ENCODE measurements around the gene MYO9B. TPM values are rescaled to one million over a fixed set of nuclear protein-coding genes. Genes with fewer than 3 reads are reported as not detected.

The MYO9B gene
- total RNA-seq, 3 donors from 2014 or later, result 82.6 to 104 (median 91.4) TPM

- H3K4me1 Mint-ChIP-seq (ENCODE audit: low read depth), result peaks cover 13% of the 10 kb centered on the region
- ATAC-seq (no peak), DNase-seq (no peak)
- H3K9me3 Mint-ChIP-seq, result no peaks in the 10 kb centered on the region
- no peaks in the 10 kb centered on the region for H3K27me3 Mint-ChIP-seq (ENCODE audit: low read depth)
- H3K4me3 Mint-ChIP-seq, result peak overlapping the region; percentile 87
- peaks cover 13% of the 10 kb centered on the region for H3K36me3 Mint-ChIP-seq (ENCODE audit: insufficient read depth)
These were observed 140.6 kb downstream of the MYO9B start for GRCh38 chr19:17216058-17216670.

DNA sequence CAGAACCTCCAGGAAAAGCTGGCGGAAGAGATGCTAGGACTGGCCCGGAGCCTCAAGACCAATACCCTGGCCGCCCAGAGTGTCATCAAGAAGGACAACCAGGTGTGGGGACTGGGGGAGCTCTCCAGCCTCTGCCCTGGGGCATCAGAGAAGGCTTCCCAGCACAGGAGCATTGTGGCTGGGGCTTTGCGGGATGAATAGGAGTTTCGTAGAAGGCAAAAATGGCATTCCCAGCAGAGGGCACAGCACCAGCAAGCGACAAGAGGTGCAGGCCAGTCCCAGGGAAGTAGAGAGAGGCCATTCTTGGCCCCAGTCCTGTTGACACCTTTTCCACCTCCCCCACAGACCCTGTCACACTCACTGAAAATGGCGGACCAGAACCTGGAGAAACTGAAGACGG, 143.7 kb downstream of the MYO9B start:
- peaks cover 11% of the 10 kb centered on the region for H3K36me3 Mint-ChIP-seq (ENCODE audit: insufficient read depth)
- H3K9me3 Mint-ChIP-seq, result no peaks in the 10 kb centered on the region
- peaks cover 13% of the 10 kb centered on the region for H3K4me1 Mint-ChIP-seq (ENCODE audit: low read depth)
- H3K27me3 Mint-ChIP-seq (ENCODE audit: low read depth), result no peaks in the 10 kb centered on the region
- ATAC-seq, result no peak
- no peak for DNase-seq
- H3K4me3 Mint-ChIP-seq, result no peak overlapping the region

DNA sequence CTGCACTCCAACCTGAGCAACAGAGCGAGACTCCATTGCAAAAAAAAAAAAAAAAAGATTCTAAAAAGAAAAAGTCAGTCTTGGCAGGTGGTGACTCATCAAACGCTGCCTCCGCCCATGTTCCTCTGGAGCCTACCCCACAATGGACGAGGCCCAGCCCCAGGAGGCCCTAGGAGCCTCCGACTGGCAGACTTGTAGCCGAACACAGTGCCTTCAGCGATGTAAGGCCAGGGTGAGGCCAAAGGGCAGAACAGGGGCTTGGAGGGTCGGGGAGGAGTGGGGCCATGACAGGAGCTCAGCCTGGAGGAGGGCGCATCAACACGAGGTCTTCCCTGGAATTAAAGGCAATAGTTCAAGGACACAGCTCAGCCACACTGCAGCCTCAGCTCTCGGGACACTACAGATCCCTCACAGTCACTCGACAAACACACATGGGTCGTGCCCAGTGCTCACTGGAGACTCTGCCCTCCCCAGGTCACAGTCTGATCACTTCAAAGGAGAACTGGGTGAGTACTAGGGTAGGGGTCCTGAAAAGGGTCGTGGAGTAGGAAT, 144.7 kb downstream of the MYO9B start:
- Mint-ChIP-seq H3K4me3 (no peak overlapping the region), H3K27me3 (ENCODE audit: low read depth) (no peaks in the 10 kb centered on the region), H3K9me3 (no peaks in the 10 kb centered on the region), H3K4me1 (ENCODE audit: low read depth) (peaks cover 5% of the 10 kb centered on the region), H3K36me3 (ENCODE audit: insufficient read depth) (peaks cover 11% of the 10 kb centered on the region)
- ATAC-seq, result peak in 1 of 2 donors; percentile 18
- no peak for DNase-seq

DNA sequence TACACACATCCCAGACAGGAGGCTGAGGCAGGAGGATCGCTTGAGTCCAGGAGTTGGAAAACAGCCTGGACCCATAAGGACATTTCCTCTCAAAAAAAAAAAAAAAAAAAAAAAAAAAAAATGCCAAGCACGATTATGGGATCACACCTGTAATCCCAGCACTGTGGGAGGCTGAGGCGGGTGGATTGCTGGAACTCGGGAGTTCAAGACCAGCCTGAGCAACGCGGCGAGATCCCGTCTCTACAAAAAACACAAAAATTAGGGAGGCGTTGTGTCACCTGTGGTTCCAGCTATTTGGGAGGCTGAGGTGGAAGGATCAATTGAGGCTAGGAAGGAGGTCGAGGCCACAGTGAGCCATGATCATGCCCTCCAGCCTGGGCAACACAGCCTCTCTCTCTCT, 149.5 kb downstream of the MYO9B start:
- no peaks in the 10 kb centered on the region for H3K9me3 Mint-ChIP-seq
- H3K36me3 Mint-ChIP-seq (ENCODE audit: insufficient read depth), result no peaks in the 10 kb centered on the region
- H3K4me3 Mint-ChIP-seq, result peak overlapping the region; percentile 59
- no peaks in the 10 kb centered on the region for H3K27me3 Mint-ChIP-seq (ENCODE audit: low read depth)
- peaks cover 5% of the 10 kb centered on the region for H3K4me1 Mint-ChIP-seq (ENCODE audit: low read depth)
- ATAC-seq (no peak), DNase-seq (no peak)

DNA sequence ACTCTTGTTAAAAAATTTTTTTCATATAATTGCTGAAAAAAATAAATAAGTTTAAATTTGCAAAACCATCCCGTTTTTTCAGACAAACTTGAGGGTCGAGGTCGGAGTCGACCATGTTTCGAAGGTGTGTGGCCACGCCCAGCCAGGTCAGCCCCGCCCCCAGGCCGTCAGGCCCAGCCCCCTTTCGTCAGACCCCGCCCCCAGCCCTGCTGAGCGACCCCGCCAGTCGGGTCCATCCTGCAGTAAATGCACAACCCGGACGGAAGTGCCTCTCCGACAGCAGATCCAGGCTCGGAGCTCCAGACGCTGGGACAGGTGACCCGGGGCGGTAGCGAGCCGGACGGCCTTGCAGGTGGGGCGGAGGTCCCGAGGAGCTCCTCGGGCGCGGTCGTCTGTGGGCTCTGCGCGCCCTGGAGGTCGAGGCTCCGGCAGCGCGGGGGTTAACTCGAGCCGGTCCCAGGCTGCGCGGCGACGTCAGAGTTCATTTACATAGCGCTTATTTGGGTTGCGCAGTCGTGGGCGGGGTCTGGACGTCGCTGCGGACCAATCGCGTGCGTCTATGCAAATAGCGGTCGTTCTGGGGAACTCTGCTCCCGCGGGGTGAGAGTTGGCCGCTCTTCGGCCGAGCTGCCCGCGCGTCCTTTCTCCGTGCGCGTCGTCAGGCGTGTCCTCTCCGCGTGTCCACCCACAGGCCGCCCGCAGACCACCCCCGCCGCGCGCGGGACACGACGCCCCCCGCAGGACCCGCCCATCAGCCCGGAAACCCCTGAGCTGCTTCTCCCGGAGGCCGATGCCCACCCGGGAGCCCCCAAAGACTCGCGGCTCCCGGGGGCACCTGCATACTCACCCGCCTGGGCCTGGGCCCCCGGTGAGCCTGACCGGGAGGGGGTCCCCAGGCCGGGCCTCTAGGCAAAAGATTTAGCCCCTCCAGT, 150.7 kb downstream of the MYO9B start, which contains the start of gene OCEL1:
TSS of gene OCEL1 (plus strand) at position 225 of the 932 bp plus-strand sequence. CDS start at position 247, 22 bp downstream.
- no peaks in the 10 kb centered on the region for H3K9me3 Mint-ChIP-seq
- peak; percentile 94 to 95 for ATAC-seq
- H3K4me3 Mint-ChIP-seq, result peak within 1 kb of the TSS; percentile 80
- no peaks in the 10 kb centered on the region for H3K27me3 Mint-ChIP-seq (ENCODE audit: low read depth)
- DNase-seq, result peak; percentile 95
- no peaks in the 10 kb centered on the region for H3K36me3 Mint-ChIP-seq (ENCODE audit: insufficient read depth)
- H3K4me1 Mint-ChIP-seq (ENCODE audit: low read depth), result peaks cover 5% of the 10 kb centered on the region

DNA sequence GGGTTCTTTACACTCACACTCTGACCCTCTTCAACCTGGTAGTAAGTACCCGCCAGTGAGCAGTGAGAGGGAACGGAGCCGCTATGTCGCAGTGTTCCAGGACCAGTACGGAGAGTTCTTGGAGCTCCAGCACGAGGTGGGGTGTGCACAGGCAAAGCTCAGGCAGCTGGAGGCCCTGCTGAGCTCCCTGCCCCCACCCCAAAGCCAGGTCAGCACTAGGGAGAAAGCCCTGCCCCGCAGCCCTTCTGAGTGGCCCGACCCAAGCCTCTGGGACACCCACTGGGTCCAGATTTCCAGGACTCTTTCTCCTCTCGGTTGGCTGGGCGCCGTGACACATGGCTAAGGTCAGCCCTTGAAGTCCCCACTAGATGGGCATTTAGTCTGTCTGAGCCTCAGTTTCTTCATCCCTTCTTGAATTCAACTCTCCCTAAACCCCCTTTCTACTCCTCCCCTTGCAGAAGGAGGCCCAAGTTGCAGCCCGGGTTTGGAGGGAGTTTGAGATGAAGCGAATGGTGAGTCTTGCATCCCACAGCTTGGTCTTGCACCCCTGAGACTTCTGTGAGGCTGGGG, 152.3 kb downstream of the MYO9B start:
- Mint-ChIP-seq H3K27me3 (ENCODE audit: low read depth) (no peaks in the 10 kb centered on the region), H3K4me3 (no peak overlapping the region), H3K9me3 (no peaks in the 10 kb centered on the region), H3K4me1 (ENCODE audit: low read depth) (peaks cover 6% of the 10 kb centered on the region), H3K36me3 (ENCODE audit: insufficient read depth) (no peaks in the 10 kb centered on the region)
- no peak for DNase-seq
- ATAC-seq, result no peak

DNA sequence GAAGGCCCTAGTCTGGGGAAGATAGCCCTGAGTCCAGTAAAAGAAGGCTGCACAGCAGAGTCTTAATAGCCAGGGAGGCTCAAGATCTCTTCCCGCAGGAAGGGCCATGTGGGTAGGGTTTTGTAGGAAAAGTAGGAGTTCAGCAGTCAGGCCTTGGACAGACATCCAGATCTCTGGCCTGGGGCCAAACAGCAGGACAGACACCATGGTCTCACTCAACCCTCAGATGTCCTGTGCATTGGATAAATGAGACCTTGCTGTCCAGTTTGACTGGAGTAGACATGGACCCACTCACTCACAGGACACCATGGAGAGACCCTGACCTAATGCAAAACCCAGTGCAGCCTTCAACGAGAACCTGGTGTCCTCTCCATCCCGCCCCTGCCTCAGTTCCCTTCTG, 154.3 kb downstream of the MYO9B start:
- Mint-ChIP-seq H3K36me3 (ENCODE audit: insufficient read depth) (no peaks in the 10 kb centered on the region), H3K27me3 (ENCODE audit: low read depth) (no peaks in the 10 kb centered on the region), H3K9me3 (no peaks in the 10 kb centered on the region), H3K4me3 (no peak overlapping the region), H3K4me1 (ENCODE audit: low read depth) (peaks cover 19% of the 10 kb centered on the region)
- DNase-seq (no peak), ATAC-seq (no peak)

DNA sequence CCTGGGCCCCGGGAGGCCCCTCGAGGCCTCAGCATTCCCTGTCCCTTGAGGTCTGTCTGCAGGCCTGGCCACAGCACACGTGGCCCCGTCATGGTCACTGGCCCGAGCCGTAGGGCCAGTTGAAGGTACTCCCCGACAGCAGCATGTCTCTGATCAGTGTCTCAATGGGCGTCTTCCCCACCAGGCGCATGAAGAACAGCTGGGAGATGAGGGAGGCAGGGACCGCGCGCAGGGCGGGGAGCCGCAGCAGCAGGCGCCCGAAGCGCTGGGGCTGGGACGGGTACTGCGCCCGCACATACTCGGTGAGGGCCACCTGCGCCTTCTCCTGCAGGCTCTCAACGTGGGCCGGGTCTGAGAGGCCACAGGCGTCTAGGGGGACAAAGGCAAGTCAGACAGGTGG, 156.7 kb downstream of the MYO9B start:
- H3K4me1 Mint-ChIP-seq (ENCODE audit: low read depth), result peaks cover 14% of the 10 kb centered on the region
- H3K4me3 Mint-ChIP-seq, result no peak overlapping the region
- DNase-seq (no peak), ATAC-seq (no peak)
- no peaks in the 10 kb centered on the region for H3K9me3 Mint-ChIP-seq
- no peaks in the 10 kb centered on the region for H3K27me3 Mint-ChIP-seq (ENCODE audit: low read depth)
- no peaks in the 10 kb centered on the region for H3K36me3 Mint-ChIP-seq (ENCODE audit: insufficient read depth)

- Mint-ChIP-seq H3K4me3 (peak overlapping the region; percentile 83), H3K9me3 (no peaks in the 10 kb centered on the region), H3K27me3 (ENCODE audit: low read depth) (no peaks in the 10 kb centered on the region), H3K36me3 (ENCODE audit: insufficient read depth) (no peaks in the 10 kb centered on the region), H3K4me1 (ENCODE audit: low read depth) (peaks cover 14% of the 10 kb centered on the region)
- DNase-seq (peak; percentile 59), ATAC-seq (peak; percentile 63 to 73)
These were observed 159.3 kb downstream of the MYO9B start for GRCh38 chr19:17234911-17235299.

DNA sequence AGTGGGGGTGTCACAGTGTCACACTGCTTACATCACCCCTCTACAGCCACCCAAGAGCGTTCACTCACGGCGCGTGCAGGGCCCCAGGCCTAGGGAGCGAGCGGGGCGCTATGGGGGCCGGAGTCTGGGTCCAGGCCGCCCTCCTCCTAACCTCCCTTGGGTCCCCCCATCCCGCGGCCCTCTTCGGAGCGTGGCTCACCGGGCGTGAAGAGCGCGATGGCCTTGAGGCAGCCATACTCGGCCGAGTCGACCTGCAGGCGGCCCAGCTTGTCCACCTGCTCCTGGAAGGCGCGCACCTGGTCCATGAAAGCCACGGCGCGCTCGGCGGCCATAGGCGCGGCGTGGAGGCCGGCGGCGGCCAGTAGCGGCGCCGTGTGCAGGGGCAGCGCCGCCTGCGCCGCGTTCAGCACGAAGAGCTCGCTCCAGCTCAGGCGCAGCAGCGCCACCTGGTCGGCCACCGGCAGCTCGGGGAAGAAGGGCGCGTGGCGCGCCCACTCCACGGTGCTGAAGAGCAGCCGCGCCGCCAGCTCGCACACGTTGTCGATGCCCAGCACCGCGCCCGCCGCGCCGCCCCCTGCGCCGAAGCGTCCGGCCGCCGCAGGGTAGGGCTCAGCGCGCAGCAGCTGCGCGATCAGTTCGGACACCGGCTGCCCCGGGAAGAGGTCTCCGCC, 159.9 kb downstream of the MYO9B start:
- Mint-ChIP-seq H3K4me1 (ENCODE audit: low read depth) (peaks cover 14% of the 10 kb centered on the region), H3K9me3 (no peaks in the 10 kb centered on the region), H3K36me3 (ENCODE audit: insufficient read depth) (no peaks in the 10 kb centered on the region), H3K27me3 (ENCODE audit: low read depth) (no peaks in the 10 kb centered on the region), H3K4me3 (peak overlapping the region; percentile 83)
- peak; percentile 93 for ATAC-seq
- peak; percentile 77 for DNase-seq

GRCh38 chr19:17235971-17236777, 160.6 kb downstream of the MYO9B start:
- peak; percentile 28 to 33 for ATAC-seq
- H3K36me3 Mint-ChIP-seq (ENCODE audit: insufficient read depth), result no peaks in the 10 kb centered on the region
- peak overlapping the region; percentile 49 for H3K4me3 Mint-ChIP-seq
- no peaks in the 10 kb centered on the region for H3K9me3 Mint-ChIP-seq
- DNase-seq, result no peak
- no peaks in the 10 kb centered on the region for H3K27me3 Mint-ChIP-seq (ENCODE audit: low read depth)
- peaks cover 14% of the 10 kb centered on the region for H3K4me1 Mint-ChIP-seq (ENCODE audit: low read depth)

DNA sequence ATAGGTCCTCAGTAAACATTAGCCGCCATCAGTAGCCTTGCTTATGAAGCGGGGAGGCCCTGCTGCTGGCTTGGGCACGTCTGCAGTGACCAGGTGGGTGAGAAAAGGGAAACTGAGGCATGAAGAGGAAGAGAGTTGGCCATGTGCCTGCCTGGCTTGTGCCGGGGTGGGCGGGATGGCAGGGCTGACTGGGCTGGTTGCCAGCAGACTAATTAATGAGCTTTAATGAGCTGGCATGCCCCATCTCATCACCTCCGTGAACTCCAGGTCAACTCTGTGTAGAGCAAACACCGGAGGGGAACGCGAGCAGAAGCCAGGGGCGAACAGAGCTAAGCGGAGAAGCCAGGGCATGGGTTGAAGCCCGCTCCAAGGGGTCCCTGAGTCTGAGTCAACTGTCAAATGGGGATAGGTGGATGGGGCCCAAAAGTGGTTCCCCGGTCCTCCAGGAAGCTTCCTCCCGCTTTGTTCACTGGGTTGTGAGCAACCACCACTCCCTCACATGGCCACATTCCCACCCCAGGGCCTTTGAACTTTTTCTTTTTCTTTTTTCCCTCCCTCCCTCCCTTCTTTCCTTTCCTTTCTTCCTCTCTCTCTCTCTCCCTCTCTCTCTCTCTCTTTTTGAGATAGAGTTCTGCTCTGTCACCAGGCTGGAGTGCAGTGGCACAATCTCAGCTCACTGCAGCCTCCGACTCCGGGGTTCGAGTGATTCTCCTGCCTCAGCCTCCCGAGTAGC, 161.4 kb downstream of the MYO9B start:
- no peak for DNase-seq
- Mint-ChIP-seq H3K36me3 (ENCODE audit: insufficient read depth) (no peaks in the 10 kb centered on the region), H3K9me3 (no peaks in the 10 kb centered on the region), H3K4me3 (peak overlapping the region; percentile 49), H3K4me1 (ENCODE audit: low read depth) (peaks cover 14% of the 10 kb centered on the region), H3K27me3 (ENCODE audit: low read depth) (no peaks in the 10 kb centered on the region)
- no peak for ATAC-seq

All from activated T-cell treated with anti-CD3 and anti-CD28 coated beads, Interleukin-2, amount 50 U/mL, for 4 hours (primary cell).